NCI-H1694 (cell line): ENCODE results near the gene SLC12A7.
"Not testable (repeated sequence)": the region's sequence is repeated elsewhere in the genome, so short reads cannot be mapped to it uniquely, and the experiment has no call there.

Source experiments
- DNase-seq: peaks from one replicate; lab custom pipeline; 2025; lab: John Stamatoyannopoulos, UW

Gene SLC12A7

DNA sequence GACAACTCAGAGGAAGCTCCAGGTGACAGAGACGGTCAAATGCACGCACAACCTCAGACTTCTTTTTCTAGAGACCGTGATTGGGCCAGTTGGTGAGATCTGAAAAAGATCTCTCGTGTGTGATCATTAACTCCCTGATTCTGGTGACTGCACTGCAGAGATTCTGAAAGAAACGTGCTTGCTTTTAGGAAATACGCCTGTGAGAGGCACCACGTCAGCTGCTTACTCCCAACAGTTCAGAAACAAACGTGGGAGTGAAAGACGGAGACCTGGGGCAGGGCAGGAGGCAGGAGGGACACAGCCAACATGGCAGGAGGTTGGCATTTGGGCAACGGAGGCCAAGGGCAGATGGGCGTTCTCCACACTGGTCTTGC, 15.9 kb downstream of the SLC12A7 start:
- no peak for DNase-seq

DNA sequence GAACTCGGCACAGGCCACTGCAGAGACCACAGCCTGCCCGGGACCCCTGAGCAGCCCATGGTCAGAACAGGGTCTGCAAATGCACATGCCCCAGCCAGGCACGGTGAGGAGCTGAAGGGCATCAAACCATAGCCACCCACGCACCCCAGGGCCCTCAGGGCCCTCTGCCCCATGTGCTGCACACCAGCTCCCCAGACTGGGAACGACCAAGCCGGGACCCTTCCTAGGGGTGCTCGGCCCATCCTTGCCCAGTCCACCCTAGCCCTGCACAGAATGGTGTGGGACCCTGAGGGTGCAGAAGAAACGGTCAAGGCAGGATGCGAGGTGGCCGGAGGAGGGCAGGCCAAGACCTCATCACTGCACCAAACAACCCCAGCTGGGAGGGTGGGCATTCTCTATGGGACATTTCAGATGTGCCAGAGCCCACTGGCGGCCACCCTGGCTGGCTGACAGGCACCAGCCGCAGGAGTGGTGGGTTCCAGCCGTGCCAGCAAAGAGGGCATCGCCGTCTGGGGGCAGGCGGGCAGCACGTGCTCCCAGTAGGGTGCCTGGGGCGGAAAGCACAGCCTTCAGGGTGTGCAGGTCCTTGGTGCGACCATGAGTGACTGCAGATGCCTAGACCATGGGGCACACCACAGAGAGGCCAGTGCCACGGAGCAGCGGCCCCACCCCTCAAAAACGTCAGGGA, 16.4 kb downstream of the SLC12A7 start:
- no peak for DNase-seq

DNA sequence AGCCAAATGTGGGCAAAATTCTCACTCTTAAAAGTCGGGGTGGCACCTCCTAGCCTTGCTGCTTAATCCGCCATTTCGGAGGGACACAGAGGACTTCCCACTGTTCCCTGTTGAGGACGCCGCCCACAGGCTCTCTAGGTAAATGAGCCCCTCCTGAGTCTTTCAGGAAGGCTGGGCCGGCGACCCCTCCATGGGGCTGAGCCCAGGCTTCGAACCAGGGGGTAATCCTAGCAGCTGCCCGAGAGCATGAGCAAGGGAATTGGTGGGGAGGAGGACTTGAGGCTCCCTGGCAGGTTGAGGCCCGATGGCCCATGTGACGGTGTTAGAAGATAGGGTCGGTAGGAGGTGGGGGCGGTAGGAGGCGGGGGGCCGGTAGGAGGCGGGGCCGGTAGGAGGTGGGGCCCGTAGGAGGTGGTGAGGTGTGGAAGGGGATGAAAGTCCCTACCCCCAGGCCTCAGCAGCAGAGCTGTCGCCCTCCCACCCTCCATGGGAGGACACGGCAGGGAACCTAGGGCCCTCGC, 17.1 kb downstream of the SLC12A7 start:
- no peak for DNase-seq

DNA sequence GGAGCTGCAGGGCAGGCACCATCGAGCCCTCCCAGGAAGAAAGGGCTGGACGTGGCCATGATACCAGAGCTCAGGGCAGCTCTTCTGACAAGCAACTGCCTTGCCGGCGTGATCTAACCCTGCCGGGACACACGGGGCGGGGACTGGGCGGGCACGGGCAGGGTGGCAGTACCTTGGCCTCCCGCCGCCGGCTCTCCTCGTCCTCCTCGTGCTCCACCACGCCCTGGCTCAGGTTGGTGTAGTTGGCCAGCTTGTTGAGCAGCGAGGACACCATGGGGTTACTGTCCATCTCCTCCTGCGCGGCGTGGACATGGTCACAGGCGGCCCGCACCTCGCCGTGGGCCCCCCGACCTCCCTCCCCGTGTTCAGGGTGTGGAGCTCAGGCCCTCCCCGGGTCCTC, 18.5 kb downstream of the SLC12A7 start:
- no peak for DNase-seq

DNA sequence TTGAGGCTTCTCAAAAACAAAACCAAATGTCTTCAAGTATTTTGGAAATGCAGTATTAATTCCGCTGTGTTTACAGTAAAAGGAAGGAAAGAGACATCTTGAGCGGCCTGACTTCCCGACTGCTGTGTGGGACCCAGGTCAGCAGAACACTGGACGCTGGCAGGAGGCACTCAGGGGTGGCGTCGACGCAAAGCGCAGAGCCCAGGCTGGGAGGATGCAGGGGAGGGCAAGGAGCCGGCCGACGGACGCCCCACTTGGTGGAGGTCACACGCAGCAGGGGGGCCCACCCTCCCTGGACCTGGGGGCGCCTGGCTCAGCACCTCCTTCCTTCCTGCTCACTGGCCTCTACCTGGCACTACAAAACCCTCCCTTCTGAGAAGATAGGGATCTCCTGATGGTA, 19.7 kb downstream of the SLC12A7 start:
- DNase-seq: no peak

DNA sequence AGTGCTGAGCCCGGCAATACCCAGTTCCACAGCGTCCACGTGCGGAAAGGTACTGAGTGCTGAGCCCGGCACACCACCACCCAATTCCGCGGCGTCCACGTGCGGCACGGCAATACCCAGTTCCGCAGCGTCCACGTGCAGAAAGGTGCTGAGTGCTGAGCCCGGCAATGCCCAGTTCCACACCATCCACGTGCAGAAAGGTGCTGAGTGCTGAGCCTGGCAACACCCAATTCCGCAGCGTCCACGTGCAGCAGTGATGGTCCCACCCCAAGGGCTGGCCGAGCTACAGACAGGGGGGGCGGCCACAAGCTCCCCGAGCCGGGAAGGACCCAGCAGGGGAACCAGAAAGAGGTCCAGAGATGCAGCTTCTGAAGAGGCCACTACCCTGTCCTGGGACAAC, 20.2 kb downstream of the SLC12A7 start:
- no peak for DNase-seq

DNA sequence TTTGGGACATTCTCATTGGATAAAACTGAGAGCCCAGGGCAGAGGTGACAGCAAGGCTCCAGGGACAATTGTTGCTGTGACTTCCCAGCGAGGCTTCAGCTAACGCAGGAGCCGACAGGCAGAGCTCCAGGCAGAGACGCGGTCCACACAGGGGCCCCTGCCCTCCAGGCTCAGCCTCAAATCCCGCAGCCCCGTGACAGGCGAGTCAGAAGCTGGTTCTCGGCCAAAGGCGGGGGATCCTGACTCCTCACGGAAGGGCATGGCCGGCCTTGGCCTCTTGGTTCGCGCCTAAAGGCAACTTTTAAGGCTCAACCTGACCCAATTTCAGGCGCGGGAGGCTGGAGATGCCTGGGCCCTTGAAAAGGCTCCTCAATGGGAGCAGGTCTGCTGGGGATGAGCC, 21.3 kb downstream of the SLC12A7 start:
- no peak for DNase-seq

DNA sequence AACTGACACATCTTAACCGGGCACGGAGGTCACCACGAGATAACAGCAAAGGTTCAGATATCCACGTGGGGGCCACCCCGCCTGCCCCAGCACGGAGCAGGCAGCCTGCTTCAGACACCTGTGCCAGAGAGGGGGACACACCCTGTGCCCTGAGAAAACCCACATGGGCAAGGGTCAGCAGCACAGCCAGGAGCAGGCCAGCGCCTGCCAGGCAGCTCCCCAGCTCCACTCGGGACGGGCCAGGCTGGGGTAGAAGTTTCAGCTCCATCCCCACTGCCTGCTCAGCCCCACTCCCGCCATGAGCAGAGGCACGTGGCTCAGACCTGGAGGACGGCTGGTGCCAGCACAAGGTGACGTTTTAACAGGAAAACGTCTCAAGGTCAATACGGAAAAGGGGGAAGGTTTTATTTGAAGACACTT, 22.2 kb downstream of the SLC12A7 start:
- DNase-seq: no peak

DNA sequence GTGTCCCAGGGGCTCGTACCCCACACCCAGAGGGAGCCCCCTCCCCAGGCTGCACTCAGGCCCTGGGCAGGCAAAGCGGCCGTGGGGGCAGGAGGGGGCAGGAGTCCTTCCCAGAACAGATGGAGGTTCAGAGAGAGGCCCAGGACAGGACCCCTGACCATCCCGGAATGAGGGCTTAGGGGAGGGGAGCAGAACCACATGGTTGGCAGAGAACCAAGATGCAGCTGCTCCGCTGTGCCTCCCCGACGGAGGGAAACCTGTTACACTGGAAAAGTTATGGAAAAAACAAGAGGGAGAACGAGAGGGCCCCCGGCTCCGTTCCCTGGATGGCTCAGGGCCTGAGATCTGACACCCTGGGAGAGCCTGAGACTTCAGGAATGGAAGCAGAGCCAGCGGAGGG, 22.7 kb downstream of the SLC12A7 start:
- no peak for DNase-seq

DNA sequence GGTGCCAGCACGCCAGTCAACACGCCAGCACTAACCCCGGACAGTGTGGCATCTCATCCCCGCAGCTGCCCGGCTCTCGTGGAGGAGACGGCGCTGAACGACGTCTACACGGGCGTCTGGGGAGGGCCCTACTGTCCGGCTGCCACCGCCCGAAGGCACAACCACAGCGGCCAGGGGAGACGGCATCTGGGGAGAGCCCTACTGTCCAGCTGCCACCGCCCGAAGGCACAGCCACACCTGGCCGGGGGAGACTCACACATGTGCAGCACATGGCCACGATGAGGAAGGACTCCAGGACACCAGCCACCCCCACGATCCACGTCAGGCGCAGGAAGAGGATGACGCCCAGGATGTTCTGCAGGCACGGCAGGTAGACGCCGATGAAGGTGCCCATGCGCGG, 23.1 kb downstream of the SLC12A7 start:
- DNase-seq: no peak

DNA sequence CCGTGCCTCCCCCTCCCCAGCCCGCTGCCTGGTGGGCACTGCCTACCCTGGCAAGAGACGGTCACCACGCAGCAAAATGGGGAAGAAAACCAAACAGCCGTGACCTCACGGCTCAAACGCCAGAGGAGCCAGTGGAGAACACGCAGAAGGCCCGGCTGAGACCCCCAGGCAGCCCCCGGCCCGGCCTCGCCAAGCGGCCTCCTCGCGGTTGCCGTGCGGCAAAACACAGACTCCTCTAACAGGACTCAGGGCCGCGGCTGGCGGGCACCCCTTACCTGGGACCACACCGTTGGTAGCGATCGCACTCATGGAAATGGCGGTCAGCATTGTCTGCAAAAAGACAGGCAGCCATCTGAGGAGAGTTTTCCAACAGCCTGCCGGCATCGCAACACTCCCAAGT, 23.8 kb downstream of the SLC12A7 start:
- no peak for DNase-seq

DNA sequence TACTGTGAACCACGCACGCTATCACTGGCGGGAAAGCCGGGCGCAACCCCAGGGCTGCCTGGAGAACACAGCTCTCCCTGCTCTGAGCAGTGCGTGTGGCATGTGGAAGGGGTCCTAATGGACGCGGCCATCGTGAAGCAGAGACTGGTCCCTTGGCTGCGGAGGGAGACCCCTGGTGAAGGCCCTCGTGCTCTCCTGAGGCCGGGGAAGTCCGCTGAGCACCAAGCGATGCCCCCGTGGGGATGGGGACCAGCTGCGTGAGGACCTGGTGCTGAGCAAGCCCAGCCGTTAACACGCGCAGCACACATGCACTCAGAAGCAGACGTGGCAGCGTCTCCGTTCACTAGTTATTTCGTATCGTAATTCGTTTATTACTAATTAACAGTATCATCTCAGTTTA, 24.4 kb downstream of the SLC12A7 start:
- DNase-seq: no peak

DNA sequence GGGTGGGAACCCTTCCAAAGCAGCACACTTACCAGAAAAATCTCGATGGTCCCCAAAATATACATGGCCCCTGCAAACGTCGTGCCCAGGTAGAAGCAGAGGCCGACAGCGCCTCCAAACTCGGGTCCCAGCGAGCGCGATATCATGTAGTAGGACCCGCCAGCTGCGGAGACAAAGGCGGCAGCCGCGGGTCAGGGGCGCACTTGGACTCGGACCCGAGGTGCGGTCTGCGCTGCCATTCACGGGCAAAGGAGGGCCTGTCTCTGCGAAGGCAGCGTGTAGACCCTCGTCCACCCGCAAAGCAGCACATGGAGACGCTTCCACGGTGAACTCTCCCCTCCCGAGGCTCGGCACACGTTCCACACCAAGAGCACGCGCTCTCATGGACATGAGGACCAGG, 25.0 kb downstream of the SLC12A7 start:
- DNase-seq: no peak

DNA sequence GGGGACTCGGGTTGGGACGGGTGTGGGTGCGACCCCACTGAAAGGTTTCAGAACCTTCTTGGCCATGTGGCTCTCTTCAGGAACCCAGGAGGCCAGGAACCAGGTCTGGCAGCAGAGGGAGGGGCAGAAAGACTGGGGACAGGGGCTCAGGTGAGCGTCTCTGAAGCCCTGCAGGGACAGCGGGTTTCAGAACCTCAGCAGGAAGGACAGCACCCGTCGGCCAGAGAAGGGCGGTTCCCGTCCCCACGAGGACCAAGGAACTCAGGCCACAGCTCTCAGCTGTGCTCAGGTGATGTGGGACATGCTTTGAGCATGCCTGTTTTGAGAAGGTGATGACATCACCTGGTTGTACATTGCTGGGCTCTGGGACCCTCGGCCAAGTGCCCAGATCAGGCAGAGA, 25.7 kb downstream of the SLC12A7 start:
- DNase-seq: no peak

DNA sequence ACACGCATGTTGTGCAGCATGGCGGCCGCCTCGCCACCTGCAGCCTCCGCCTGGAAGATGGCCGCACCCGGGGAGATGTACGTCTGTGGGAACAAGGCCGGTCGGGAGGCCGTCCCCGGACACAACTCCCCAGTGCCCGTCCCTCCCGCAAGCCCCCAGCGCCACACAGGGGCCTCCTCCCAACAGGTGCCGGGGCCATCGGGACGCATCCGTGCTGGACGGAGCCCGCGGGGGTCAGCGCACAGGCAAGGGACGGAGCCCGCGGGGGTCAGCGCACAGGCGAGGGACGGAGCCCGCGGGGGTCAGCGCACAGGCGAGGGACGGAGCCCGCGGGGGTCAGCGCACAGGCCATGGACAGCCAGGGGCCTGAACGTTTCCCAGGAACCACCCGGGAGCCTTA, 26.5 kb downstream of the SLC12A7 start:
- no peak for DNase-seq

DNA sequence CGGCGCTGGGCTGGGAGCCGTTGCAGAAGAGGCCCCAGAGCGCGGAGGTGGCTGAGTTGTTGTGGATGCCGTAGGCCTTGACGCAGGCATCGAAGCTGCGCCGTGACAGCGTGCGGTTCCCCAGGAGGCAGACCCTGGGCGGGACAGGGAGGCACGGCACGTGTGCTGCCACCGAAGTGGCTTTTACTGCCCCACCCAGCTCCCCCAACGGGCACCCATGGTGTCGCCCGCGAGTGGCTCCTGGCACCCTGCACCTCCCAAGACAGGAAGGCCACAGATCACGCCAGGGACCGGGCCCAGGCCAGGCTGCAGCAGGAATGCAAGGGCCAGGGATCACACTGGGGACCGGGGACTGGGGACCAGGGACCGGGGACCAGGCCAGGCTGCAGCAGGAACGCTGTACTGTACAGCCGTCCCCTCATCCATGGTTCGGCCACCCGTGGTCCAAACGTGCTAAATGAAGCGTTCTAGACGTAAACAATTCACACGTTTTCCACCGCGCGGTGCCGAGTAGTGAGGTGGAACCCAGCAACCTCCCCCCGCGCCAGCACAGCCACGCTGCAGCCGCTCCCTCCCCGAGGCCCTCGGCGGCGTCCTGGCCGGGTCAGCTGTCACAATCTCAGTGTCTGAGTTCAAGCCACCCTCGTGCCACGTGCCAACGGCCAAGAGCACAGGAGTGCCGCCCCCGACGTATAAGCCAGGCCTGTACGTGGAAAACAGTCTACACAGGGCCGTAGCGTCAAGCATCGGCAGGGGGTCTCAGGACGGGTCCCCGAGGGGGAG, 27.8 kb downstream of the SLC12A7 start:
- DNase-seq: no peak

DNA sequence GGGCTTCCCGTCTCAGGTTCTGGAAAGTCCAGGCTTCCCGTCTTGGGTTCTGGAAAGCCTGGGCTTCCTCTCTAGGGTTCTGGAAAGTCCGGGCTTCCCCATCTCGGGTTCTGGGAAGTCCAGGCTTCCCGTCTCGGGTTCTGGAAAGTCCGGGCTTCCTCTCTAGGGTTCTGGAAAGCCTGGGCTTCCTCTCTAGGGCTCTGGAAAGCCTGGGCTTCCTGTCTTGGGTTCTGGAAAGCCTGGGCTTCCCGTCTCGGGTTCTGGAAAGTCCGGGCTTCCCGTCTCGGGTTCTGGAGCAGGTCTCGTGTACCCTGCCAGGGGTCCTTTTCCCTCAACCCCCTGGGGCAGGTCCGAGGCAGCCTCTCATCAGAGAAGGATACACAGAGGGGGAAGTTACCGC, 28.8 kb downstream of the SLC12A7 start:
- not testable (repeated sequence) for DNase-seq

DNA sequence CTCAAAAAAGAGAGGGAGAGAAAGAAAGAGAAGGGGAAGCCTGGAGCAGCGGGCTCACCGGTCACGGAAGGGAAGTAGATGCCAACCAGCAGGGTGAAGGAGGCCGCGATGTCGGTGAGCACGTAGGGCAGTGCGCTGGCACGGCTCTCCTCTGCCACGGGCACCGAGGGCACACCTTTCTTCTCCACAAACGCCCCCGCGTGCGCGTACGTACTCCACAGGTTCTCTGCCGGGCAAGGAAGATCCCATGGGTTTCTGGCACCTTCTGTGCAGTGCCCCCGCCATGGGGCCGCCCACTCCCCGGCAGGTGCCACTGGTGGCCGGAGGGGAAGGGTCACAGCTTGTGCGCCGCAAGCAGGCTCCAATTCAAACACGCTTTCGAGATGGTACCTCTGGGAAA, 30.3 kb downstream of the SLC12A7 start:
- DNase-seq: no peak

DNA sequence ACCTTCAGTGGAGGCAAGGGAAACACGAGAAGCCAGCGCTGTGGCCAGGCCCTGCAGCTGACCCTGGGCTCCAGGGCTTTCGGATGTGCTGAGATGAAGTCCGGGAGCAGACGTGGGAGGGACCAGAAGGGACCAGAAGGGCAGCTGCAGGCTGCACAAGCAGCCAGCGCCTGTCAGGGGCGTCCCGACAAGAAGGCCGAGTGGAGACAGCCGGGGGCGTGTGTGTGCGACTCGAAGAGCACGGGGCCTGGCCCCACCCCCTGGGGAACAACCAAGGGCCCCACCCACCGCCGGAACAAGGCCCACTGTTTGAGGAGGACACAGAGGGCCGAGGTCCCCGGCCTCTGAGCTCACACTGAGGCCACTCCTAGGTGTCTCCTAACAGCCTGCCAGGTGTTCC, 31.4 kb downstream of the SLC12A7 start:
- no peak for DNase-seq

DNA sequence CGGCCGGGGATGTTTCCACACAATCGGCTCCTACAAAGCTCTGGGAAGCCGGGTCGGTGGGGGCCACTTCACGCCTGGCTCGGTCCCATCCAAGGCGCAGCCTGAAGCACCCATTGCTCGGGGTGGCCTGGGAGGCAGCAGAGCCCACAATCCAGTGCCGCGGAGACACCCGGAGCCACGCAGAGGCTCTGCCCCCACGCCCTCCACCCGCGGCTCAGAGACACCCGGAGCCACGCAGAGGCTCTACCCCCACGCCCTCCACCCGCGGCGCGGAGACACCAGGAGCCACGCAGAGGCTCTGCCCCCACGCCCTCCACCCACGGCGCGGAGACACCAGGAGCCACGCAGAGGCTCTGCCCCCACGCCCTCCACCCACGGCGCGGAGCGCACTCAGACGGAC, 31.9 kb downstream of the SLC12A7 start:
- no peak for DNase-seq

DNA sequence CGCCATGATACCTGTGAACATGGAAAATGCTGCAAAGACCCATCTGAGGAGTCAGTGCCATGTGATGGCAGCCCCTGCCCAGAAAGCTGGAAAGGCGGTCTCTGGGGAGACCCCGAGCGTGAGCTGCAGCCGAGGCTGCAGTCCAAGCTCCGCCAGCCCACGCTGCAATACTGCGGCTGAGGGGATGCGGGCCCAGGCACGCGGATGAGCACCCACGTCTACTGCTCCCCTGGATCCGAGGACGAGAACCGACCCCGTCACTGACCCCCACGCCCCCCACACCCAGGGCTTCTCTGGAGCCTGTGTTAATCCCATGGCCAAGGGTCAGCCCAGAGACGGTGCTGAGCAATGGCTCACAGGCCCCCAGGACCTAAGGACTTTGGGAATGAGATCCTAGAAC, 32.4 kb downstream of the SLC12A7 start:
- DNase-seq: no peak

DNA sequence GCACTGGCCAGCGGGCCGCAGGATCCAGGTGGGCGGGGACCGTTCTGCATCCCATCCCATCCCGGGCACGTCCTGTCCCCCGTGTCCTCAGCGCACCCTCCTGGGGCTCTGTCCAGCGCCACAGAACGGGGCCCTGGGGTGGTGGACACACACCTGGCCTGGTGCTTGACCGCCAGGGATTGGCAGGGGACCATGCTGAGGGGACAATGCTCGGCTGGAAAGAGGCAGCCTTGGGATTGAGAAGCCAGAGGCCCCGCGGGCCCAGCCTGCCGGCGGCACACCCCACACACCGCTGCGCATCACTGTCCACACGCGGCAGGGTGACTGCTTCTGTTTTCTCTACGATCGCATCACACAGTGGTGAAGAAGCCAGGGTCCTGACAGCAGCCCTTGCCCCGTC, 33.0 kb downstream of the SLC12A7 start:
- DNase-seq: no peak

DNA sequence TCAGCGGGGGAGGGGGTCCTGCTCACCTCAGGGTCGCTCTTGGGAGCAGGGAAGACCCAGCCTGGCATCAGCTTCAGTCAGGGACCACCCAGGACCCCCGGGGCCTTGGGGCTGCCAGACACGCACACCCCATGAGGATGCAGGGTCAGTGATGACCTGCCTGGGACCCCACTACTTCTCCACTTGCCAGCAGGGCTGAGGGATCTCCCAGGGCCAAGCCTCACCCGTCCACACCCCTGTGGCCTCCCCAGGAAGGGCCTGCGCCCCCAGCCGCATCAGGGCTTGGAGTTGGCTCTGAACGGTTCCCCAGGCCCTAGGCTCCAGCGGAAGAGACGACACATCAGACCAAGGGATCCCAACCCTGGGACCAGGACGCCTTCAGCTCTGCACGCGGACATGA, 33.7 kb downstream of the SLC12A7 start:
- no peak for DNase-seq
